Effector memory CD8-positive, alpha-beta T cell (primary cell): ENCODE results near the gene KIF5C.

ENCODE experiments used
- ATAC-seq: fragments of 150-1000 bp; cut with Tn5 transposase; replicated peaks from 2 replicates; pipeline ENCODE4 v1.10.0; 2021; ENCODE audit warnings: mild to moderate bottlenecking, moderate library complexity
- DNase-seq, 3 experiments: peaks; one replicate each; pipeline ENCODE4 v3.0.0; 2021
- H3K27ac Mint-ChIP-seq, 2 donors: one replicate each; pipeline ENCODE4 v1.8.0; 2022; ENCODE audit warnings: mild to moderate bottlenecking in 2 of 2, mixed read lengths in 2 of 2, moderate library complexity in 2 of 2
- H3K27me3 Mint-ChIP-seq, 2 donors: one replicate each; pipeline ENCODE4 v1.8.0; 2022; ENCODE audit warnings: mixed read lengths in 2 of 2
- H3K36me3 Mint-ChIP-seq: one replicate; pipeline ENCODE4 v1.8.0; 2022; ENCODE audit warnings: mild to moderate bottlenecking, moderate library complexity, mixed read lengths; ENCODE audit not compliant: insufficient read depth
- H3K4me1 Mint-ChIP-seq, 2 donors: one replicate each; pipeline ENCODE4 v1.8.0; 2022; ENCODE audit warnings: low read depth in 2 of 2, mixed read lengths in 2 of 2
- H3K4me3 Mint-ChIP-seq, 2 donors: one replicate each; pipeline ENCODE4 v1.8.0; 2022; ENCODE audit warnings: mild to moderate bottlenecking in 2 of 2, mixed read lengths in 2 of 2, moderate library complexity in 2 of 2
- H3K9me3 Mint-ChIP-seq, 2 donors: one replicate each; pipeline ENCODE4 v1.8.0; 2022; ENCODE audit warnings: mixed read lengths in 2 of 2

Gene KIF5C

GRCh38 chr2:148899638-148900318 lies 24.8 kb downstream of the KIF5C start:
- Mint-ChIP-seq H3K4me3 (no peak overlapping the region), H3K9me3 (no peaks in the 10 kb centered on the region)

GRCh38 chr2:148900350-148900837 lies 25.4 kb downstream of the KIF5C start:
- no peak for ATAC-seq
- DNase-seq = no peak
- peaks cover 0 to 33% of the 10 kb centered on the region in 2 donors for H3K27me3 Mint-ChIP-seq

More at GRCh38 chr2:148899638-148900318, 24.8 kb downstream of the KIF5C start:
- Mint-ChIP-seq H3K4me1 (peaks cover 0 to 3% of the 10 kb centered on the region in 2 donors), H3K36me3 (peaks cover 2% of the 10 kb centered on the region), H3K27ac (no peak overlapping the region), H3K27me3 (peaks cover 0 to 29% of the 10 kb centered on the region in 2 donors)
- ATAC-seq = no peak
- no peak for DNase-seq

GRCh38 chr2:148901142-148901541 lies 26.1 kb downstream of the KIF5C start:
- H3K27ac Mint-ChIP-seq = no peak overlapping the region
- H3K27me3 Mint-ChIP-seq = peaks cover 0 to 41% of the 10 kb centered on the region in 2 donors
- DNase-seq (no peak), ATAC-seq (no peak)
- H3K36me3 Mint-ChIP-seq = peaks cover 2% of the 10 kb centered on the region
- H3K9me3 Mint-ChIP-seq = no peaks in the 10 kb centered on the region
- H3K4me1 Mint-ChIP-seq = peaks cover 0 to 5% of the 10 kb centered on the region in 2 donors
- no peak overlapping the region for H3K4me3 Mint-ChIP-seq

More at GRCh38 chr2:148900350-148900837, 25.4 kb downstream of the KIF5C start:
- Mint-ChIP-seq H3K27ac (no peak overlapping the region), H3K4me1 (peaks cover 0 to 4% of the 10 kb centered on the region in 2 donors), H3K4me3 (no peak overlapping the region), H3K9me3 (no peaks in the 10 kb centered on the region), H3K36me3 (peaks cover 2% of the 10 kb centered on the region)

- peaks cover 0 to 42% of the 10 kb centered on the region in 2 donors for H3K27me3 Mint-ChIP-seq
- no peaks in the 10 kb centered on the region for H3K9me3 Mint-ChIP-seq
- peaks cover 2% of the 10 kb centered on the region for H3K36me3 Mint-ChIP-seq
- DNase-seq (no peak), ATAC-seq (no peak)
- H3K27ac Mint-ChIP-seq = no peak overlapping the region
- peaks cover 0 to 5% of the 10 kb centered on the region in 2 donors for H3K4me1 Mint-ChIP-seq
- no peak overlapping the region for H3K4me3 Mint-ChIP-seq
Measured at GRCh38 chr2:148902798-148903197, 27.8 kb downstream of the KIF5C start.

- Mint-ChIP-seq H3K36me3 (peaks cover 2% of the 10 kb centered on the region), H3K4me3 (no peak overlapping the region), H3K27me3 (peaks cover 0 to 42% of the 10 kb centered on the region in 2 donors), H3K4me1 (peaks cover 0 to 5% of the 10 kb centered on the region in 2 donors), H3K9me3 (no peaks in the 10 kb centered on the region), H3K27ac (no peak overlapping the region)
- no peak for DNase-seq
- ATAC-seq = no peak
Measured at GRCh38 chr2:148903294-148903693, 28.3 kb downstream of the KIF5C start.

GRCh38 chr2:148903979-148904378 lies 29.0 kb downstream of the KIF5C start:
- Mint-ChIP-seq H3K27me3 (peaks cover 0 to 43% of the 10 kb centered on the region in 2 donors), H3K27ac (no peak overlapping the region), H3K9me3 (no peaks in the 10 kb centered on the region), H3K4me3 (no peak overlapping the region), H3K36me3 (peaks cover 2% of the 10 kb centered on the region), H3K4me1 (peaks cover 0 to 5% of the 10 kb centered on the region in 2 donors)
- DNase-seq = no peak
- no peak for ATAC-seq

- Mint-ChIP-seq H3K9me3 (no peaks in the 10 kb centered on the region), H3K27ac (no peak overlapping the region), H3K36me3 (peaks cover under 1% of the 10 kb centered on the region), H3K4me3 (no peak overlapping the region), H3K27me3 (peaks cover 0 to 40% of the 10 kb centered on the region in 2 donors), H3K4me1 (peaks cover 0 to 17% of the 10 kb centered on the region in 2 donors)
- ATAC-seq (no peak), DNase-seq (no peak)
Measured at GRCh38 chr2:148906124-148906523, 31.1 kb downstream of the KIF5C start.

GRCh38 chr2:148907085-148907785 lies 32.2 kb downstream of the KIF5C start:
- no peak for ATAC-seq
- Mint-ChIP-seq H3K9me3 (no peaks in the 10 kb centered on the region), H3K27me3 (peaks cover 0 to 37% of the 10 kb centered on the region in 2 donors), H3K27ac (no peak overlapping the region), H3K36me3 (no peaks in the 10 kb centered on the region), H3K4me3 (no peak overlapping the region), H3K4me1 (peaks cover 0 to 20% of the 10 kb centered on the region in 2 donors)
- no peak for DNase-seq

GRCh38 chr2:148909114-148909513 lies 34.1 kb downstream of the KIF5C start:
- H3K36me3 Mint-ChIP-seq = no peaks in the 10 kb centered on the region
- peaks cover 0 to 28% of the 10 kb centered on the region in 2 donors for H3K27me3 Mint-ChIP-seq
- H3K4me3 Mint-ChIP-seq = no peak overlapping the region
- H3K9me3 Mint-ChIP-seq = no peaks in the 10 kb centered on the region
- ATAC-seq (no peak), DNase-seq (no peak)
- H3K4me1 Mint-ChIP-seq = peaks cover 0 to 18% of the 10 kb centered on the region in 2 donors
- no peak overlapping the region for H3K27ac Mint-ChIP-seq

GRCh38 chr2:148913061-148913460 lies 38.0 kb downstream of the KIF5C start:
- Mint-ChIP-seq H3K27me3 (peaks cover 0 to 11% of the 10 kb centered on the region in 2 donors), H3K4me1 (peaks cover 0 to 19% of the 10 kb centered on the region in 2 donors), H3K36me3 (no peaks in the 10 kb centered on the region), H3K27ac (no peak overlapping the region), H3K4me3 (no peak overlapping the region), H3K9me3 (peaks cover 0 to under 1% of the 10 kb centered on the region in 2 donors)
- DNase-seq (no peak), ATAC-seq (no peak)

- Mint-ChIP-seq H3K9me3 (peaks cover 3 to 5% of the 10 kb centered on the region in 2 donors), H3K4me1 (peaks cover 0 to 19% of the 10 kb centered on the region in 2 donors), H3K27me3 (peaks cover 0 to 14% of the 10 kb centered on the region in 2 donors), H3K27ac (no peak overlapping the region), H3K36me3 (no peaks in the 10 kb centered on the region), H3K4me3 (no peak overlapping the region)
- ATAC-seq (no peak), DNase-seq (no peak)
Measured at GRCh38 chr2:148913492-148913891, 38.5 kb downstream of the KIF5C start.

- peaks cover 0 to 14% of the 10 kb centered on the region in 2 donors for H3K4me1 Mint-ChIP-seq
- no peaks in the 10 kb centered on the region for H3K36me3 Mint-ChIP-seq
- peaks cover 0 to 16% of the 10 kb centered on the region in 2 donors for H3K27me3 Mint-ChIP-seq
- no peak overlapping the region for H3K4me3 Mint-ChIP-seq
- peaks cover 6 to 11% of the 10 kb centered on the region in 2 donors for H3K9me3 Mint-ChIP-seq
- H3K27ac Mint-ChIP-seq = no peak overlapping the region
- no peak for DNase-seq
- no peak for ATAC-seq
Measured at GRCh38 chr2:148914463-148914862, 39.4 kb downstream of the KIF5C start.

- Mint-ChIP-seq H3K9me3 (peaks cover 6 to 11% of the 10 kb centered on the region in 2 donors), H3K4me3 (no peak overlapping the region), H3K36me3 (no peaks in the 10 kb centered on the region), H3K27me3 (peaks cover 0 to 11% of the 10 kb centered on the region in 2 donors), H3K27ac (no peak overlapping the region), H3K4me1 (peaks cover 0 to 5% of the 10 kb centered on the region in 2 donors)
- DNase-seq (no peak), ATAC-seq (no peak)
Measured at GRCh38 chr2:148917431-148917830, 42.4 kb downstream of the KIF5C start.
